Putamen (tissue), 1 donor: Measurements from ENCODE around the gene TREML1.

Experiments
- DNase-seq: peaks from one replicate; pipeline ENCODE4 v3.0.0-alpha.2; 2016; ENCODE audit warnings: low spot score

The TREML1 gene

GRCh38 chr6:41177695-41178094, 23.5 kb upstream of the TREML1 start:
- no peak for DNase-seq

- DNase-seq = no peak
These were observed 23.1 kb upstream of the TREML1 start for GRCh38 chr6:41177287-41177686.

- no peak for DNase-seq
These were observed 22.0 kb upstream of the TREML1 start for GRCh38 chr6:41176189-41176588.

- DNase-seq = no peak
These were observed 20.9 kb upstream of the TREML1 start for GRCh38 chr6:41175084-41175483.

GRCh38 chr6:41174610-41175009, 20.5 kb upstream of the TREML1 start:
- no peak for DNase-seq

- DNase-seq = no peak
These were observed 17.8 kb upstream of the TREML1 start for GRCh38 chr6:41171908-41172307.

GRCh38 chr6:41170547-41171160, 16.5 kb upstream of the TREML1 start:
- DNase-seq = no peak

GRCh38 chr6:41167173-41167963, 13.2 kb upstream of the TREML1 start:
- DNase-seq = no peak

GRCh38 chr6:41164551-41165120, 10.5 kb upstream of the TREML1 start:
- DNase-seq = no peak

- DNase-seq = no peak
These were observed 9.2 kb upstream of the TREML1 start for GRCh38 chr6:41163419-41163717.

- DNase-seq = no peak
These were observed 8.7 kb upstream of the TREML1 start, which contains the start of gene TREM2 for GRCh38 chr6:41162687-41163418. TREM2 (minus strand) TSS chr6:41163116; CDS start chr6:41163082, 34 bp downstream.

- DNase-seq = peak; percentile 44
These were observed 7.9 kb upstream of the TREML1 start for GRCh38 chr6:41161851-41162552.

GRCh38 chr6:41161380-41161779, 7.2 kb upstream of the TREML1 start:
- DNase-seq = no peak

- no peak for DNase-seq
These were observed 6.8 kb upstream of the TREML1 start for GRCh38 chr6:41160933-41161332.

GRCh38 chr6:41159415-41160082, 5.4 kb upstream of the TREML1 start:
- no peak for DNase-seq

GRCh38 chr6:41157323-41157722, 3.2 kb upstream of the TREML1 start:
- DNase-seq = peak; percentile 25

- no peak for DNase-seq
These were observed 2.6 kb upstream of the TREML1 start for GRCh38 chr6:41156771-41157170.

- DNase-seq = no peak
These were observed 1.9 kb upstream of the TREML1 start for GRCh38 chr6:41156001-41156400.

GRCh38 chr6:41155132-41155805, 1.1 kb upstream of the TREML1 start:
- DNase-seq = no peak

GRCh38 chr6:41153451-41153850, 696 bp downstream of the TREML1 start:
- DNase-seq = no peak

GRCh38 chr6:41150671-41151070, 3.5 kb downstream of the TREML1 start:
- DNase-seq = no peak
